WTC11 (cell line): ENCODE results near the gene COA5. TPM values are rescaled to one million over a fixed set of nuclear protein-coding genes. Genes with fewer than 3 reads are reported as not detected.

Source experiments
- ATAC-seq: fragments of 200-7000 bp; cut with Tn5 transposase; 2 replicates; pipeline ENCODE4 v1.10.0; 2021; ENCODE audit warnings: mild to moderate bottlenecking, moderate library complexity
- CTCF ChIA-PET: fragments of 300-600 bp; sonication (Branson Sonifier 250); formaldehyde crosslinking; loops from one replicate; lab custom pipeline; 2021; ENCODE audit warnings: antibody characterized with exemption; lab: Charles Lee
- POLR2A ChIA-PET: fragments of 350-600 bp; sonication (Branson Sonifier 250); formaldehyde crosslinking; loops from one replicate; lab custom pipeline; 2021; ENCODE audit warnings: antibody characterized with exemption; lab: Charles Lee
- DNase-seq: peaks from one replicate; pipeline ENCODE4 v3.0.0; 2021; ENCODE audit warnings: low spot score
- H3K27ac Mint-ChIP-seq: 2 replicates; pipeline ENCODE4 v1.8.0; 2021; ENCODE audit warnings: mixed read lengths
- H3K27me3 Mint-ChIP-seq: 2 replicates; pipeline ENCODE4 v1.8.0; 2021; ENCODE audit warnings: low read depth, mild to moderate bottlenecking, moderate library complexity, mixed read lengths
- H3K36me3 Mint-ChIP-seq: 2 replicates; pipeline ENCODE4 v1.8.0; 2021; ENCODE audit warnings: mixed read lengths
- H3K4me1 Mint-ChIP-seq: 2 replicates; pipeline ENCODE4 v1.8.0; 2022; ENCODE audit warnings: mixed read lengths
- H3K4me3 Mint-ChIP-seq: 2 replicates; pipeline ENCODE4 v1.8.0; 2021; ENCODE audit warnings: mild to moderate bottlenecking, moderate library complexity, mixed read lengths
- H3K9me3 Mint-ChIP-seq: 2 replicates; pipeline ENCODE4 v1.8.0; 2021; ENCODE audit warnings: mixed read lengths
- ATF2 ChIP-seq: sonication (generic); formaldehyde crosslinking; IDR thresholded peaks from 2 replicates; pipeline ENCODE4 v1.8.1; 2022; ENCODE audit warnings: low read depth, missing genetic modification reagents, borderline replicate concordance
- ATF3 ChIP-seq: sonication (generic); formaldehyde crosslinking; conservative IDR thresholded peaks from 2 replicates; pipeline ENCODE4 v1.8.1; 2022; ENCODE audit warnings: mild to moderate bottlenecking, missing genetic modification reagents
- CREM ChIP-seq: sonication (generic); formaldehyde crosslinking; IDR thresholded peaks from 2 replicates; pipeline ENCODE4 v1.8.1; 2022; ENCODE audit warnings: mild to moderate bottlenecking, missing genetic modification reagents, moderate library complexity
- ERG ChIP-seq: fragments of 250-450 bp; sonication (Bioruptor Pico); IDR thresholded peaks from 2 replicates; pipeline ENCODE4 v1.8.0; 2021; ENCODE audit warnings: mild to moderate bottlenecking
- FOXJ3 ChIP-seq: sonication (generic); formaldehyde crosslinking; IDR thresholded peaks from 2 replicates; pipeline ENCODE4 v1.9.0; 2021; ENCODE audit warnings: missing genetic modification reagents, mild to moderate bottlenecking, borderline replicate concordance
- GRHL2 ChIP-seq: fragments of 250-450 bp; sonication (Bioruptor Pico); IDR thresholded peaks from 2 replicates; pipeline ENCODE4 v1.8.0; 2022; ENCODE audit warnings: mild to moderate bottlenecking, moderate library complexity; ENCODE audit not compliant: insufficient replicate concordance, severe bottlenecking
- HMGA2 ChIP-seq: fragments of 250-450 bp; sonication (Bioruptor Pico); IDR thresholded peaks from 2 replicates; pipeline ENCODE4 v1.4.0; 2021; ENCODE audit warnings: mild to moderate bottlenecking, moderate library complexity
- MXD4 ChIP-seq: fragments of 250-450 bp; sonication (Bioruptor Pico); IDR thresholded peaks from 2 replicates; pipeline ENCODE4 v1.8.0; 2021; ENCODE audit warnings: mild to moderate bottlenecking, moderate library complexity, borderline replicate concordance
- MYBL2 ChIP-seq: sonication (generic); formaldehyde crosslinking; IDR thresholded peaks from 2 replicates; pipeline ENCODE4 v1.8.1; 2023; ENCODE audit warnings: mild to moderate bottlenecking, moderate library complexity, missing genetic modification reagents
- NFATC4 ChIP-seq: fragments of 250-450 bp; sonication (Bioruptor Pico); IDR thresholded peaks from 2 replicates; pipeline ENCODE4 v1.9.0; 2021; ENCODE audit warnings: mild to moderate bottlenecking
- PRRX2 ChIP-seq: fragments of 250-450 bp; sonication (Bioruptor Pico); IDR thresholded peaks from 2 replicates; pipeline ENCODE4 v1.8.0; 2021; ENCODE audit warnings: mild to moderate bottlenecking
- RORB ChIP-seq: fragments of 250-450 bp; sonication (Bioruptor Pico); IDR thresholded peaks from 2 replicates; pipeline ENCODE4 v1.9.0; 2021; ENCODE audit warnings: mild to moderate bottlenecking
- TCF7 ChIP-seq: sonication (generic); formaldehyde crosslinking; IDR thresholded peaks from 2 replicates; pipeline ENCODE4 v1.8.0; 2022; ENCODE audit warnings: mild to moderate bottlenecking, low read depth, missing genetic modification reagents, moderate library complexity
- TEAD1 ChIP-seq: sonication (generic); formaldehyde crosslinking; IDR thresholded peaks from 2 replicates; pipeline ENCODE4 v1.8.0; 2022; ENCODE audit warnings: mild to moderate bottlenecking, missing genetic modification reagents
- ZBTB21 ChIP-seq: sonication (generic); formaldehyde crosslinking; IDR thresholded peaks from 2 replicates; pipeline ENCODE4 v1.8.1; 2023; ENCODE audit warnings: mild to moderate bottlenecking, missing genetic modification reagents, borderline replicate concordance
- ZNF138 ChIP-seq: sonication (generic); formaldehyde crosslinking; conservative IDR thresholded peaks from 2 replicates; pipeline ENCODE4 v1.8.1; 2022; ENCODE audit warnings: mild to moderate bottlenecking, moderate library complexity, missing genetic modification reagents
- ZNF317 ChIP-seq: sonication (generic); formaldehyde crosslinking; IDR thresholded peaks from 2 replicates; pipeline ENCODE4 v1.8.1; 2023; ENCODE audit warnings: low read depth, mild to moderate bottlenecking, moderate library complexity, missing genetic modification reagents, borderline replicate concordance
- ZNF416 ChIP-seq: fragments of 250-450 bp; sonication (Bioruptor Pico); IDR thresholded peaks from 2 replicates; pipeline ENCODE4 v1.9.0; 2021; ENCODE audit warnings: mild to moderate bottlenecking, inconsistent platforms
- ZNF425 ChIP-seq: fragments of 250-450 bp; sonication (Bioruptor Pico); conservative IDR thresholded peaks from 2 replicates; pipeline ENCODE4 v1.9.0; 2021; ENCODE audit warnings: mild to moderate bottlenecking
- ZNF532 ChIP-seq: fragments of 250-450 bp; sonication (Bioruptor Pico); IDR thresholded peaks from 2 replicates; pipeline ENCODE4 v1.9.0; 2021; ENCODE audit warnings: mild to moderate bottlenecking, borderline replicate concordance
- total RNA-seq: library from RNA; stranded (reverse); gene quantifications from 3 replicates; pipeline ENCODE4 v1.2.3, GENCODE V29; 2021

COA5 gene
- total RNA-seq, 1 experiment from 2014 or later: 29.3 TPM

GRCh38 chr2:98552499-98553179, 55.7 kb downstream of the COA5 start:
- TF ChIP-seq ZNF138 (CRISPR knock-in tag) (no peak), FOXJ3 (no peak), ATF2 (no peak), TCF7 (CRISPR knock-in tag) (no peak), MYBL2 (CRISPR knock-in tag) (no peak), PRRX2 (CRISPR knock-in tag) (no peak), ZBTB21 (CRISPR knock-in tag) (no peak)
- TF ChIP-seq, all 79 proteins: peak for 0
- Mint-ChIP-seq H3K4me3 (no peak overlapping the region), H3K27ac (no peak overlapping the region), H3K27me3 (no peaks in the 10 kb centered on the region), H3K36me3 (peaks cover 34% of the 10 kb centered on the region), H3K4me1 (no peaks in the 10 kb centered on the region), H3K9me3 (no peaks in the 10 kb centered on the region)
- CTCF ChIA-PET: no interaction called here
- ATAC-seq (no peak), DNase-seq (no peak)
- POLR2A ChIA-PET: no interaction called here

- Mint-ChIP-seq H3K4me1 (no peaks in the 10 kb centered on the region), H3K4me3 (no peak overlapping the region), H3K27me3 (no peaks in the 10 kb centered on the region), H3K36me3 (peaks cover 41% of the 10 kb centered on the region), H3K27ac (no peak overlapping the region), H3K9me3 (no peaks in the 10 kb centered on the region)
- CTCF ChIA-PET: no interaction called here
- ATAC-seq: no peak
- TF ChIP-seq ZNF317 (CRISPR knock-in tag) (no peak), TEAD1 (CRISPR knock-in tag) (no peak), GRHL2 (CRISPR knock-in tag) (no peak), CREM (CRISPR knock-in tag) (no peak), ZNF425 (CRISPR knock-in tag) (no peak), ATF3 (CRISPR knock-in tag) (no peak), ZNF416 (CRISPR knock-in tag) (no peak)
- no peak for DNase-seq
- POLR2A ChIA-PET: no interaction called here
These were observed 57.0 kb downstream of the COA5 start for GRCh38 chr2:98551316-98551715.

GRCh38 chr2:98550165-98550564, 58.1 kb downstream of the COA5 start:
- no peak for ATAC-seq
- peaks cover 44% of the 10 kb centered on the region for H3K36me3 Mint-ChIP-seq
- H3K9me3 Mint-ChIP-seq: no peaks in the 10 kb centered on the region
- H3K4me1 Mint-ChIP-seq: no peaks in the 10 kb centered on the region
- CTCF ChIA-PET: no interaction called here
- no peak overlapping the region for H3K4me3 Mint-ChIP-seq
- no peak for DNase-seq
- POLR2A ChIA-PET: no interaction called here
- no peak overlapping the region for H3K27ac Mint-ChIP-seq
- no peaks in the 10 kb centered on the region for H3K27me3 Mint-ChIP-seq
- no peak for TF ChIP-seq TEAD1 (CRISPR knock-in tag)
- no peak for TF ChIP-seq NFATC4
- no peak for TF ChIP-seq HMGA2 (CRISPR knock-in tag)
- no peak for TF ChIP-seq ATF2
- no peak for TF ChIP-seq ERG
- TF ChIP-seq ZNF532: no peak
- no peak for TF ChIP-seq MXD4 (CRISPR knock-in tag)
- TF ChIP-seq RORB: no peak
